Upper lobe of left lung (tissue), 6 donors: ENCODE measurements around the gene NYNRIN. TPM values are rescaled to one million over a fixed set of nuclear protein-coding genes. Genes with fewer than 3 reads are reported as not detected.

Source experiments
- ATAC-seq, 2 donors: fragments of 200-7000 bp; cut with Tn5 transposase; one replicate each; pipeline ENCODE4 v1.9.1; 2022; ENCODE audit warnings: mild to moderate bottlenecking in 2 of 2, moderate library complexity in 2 of 2; ENCODE audit not compliant: low FRiP score in 2 of 2
- DNase-seq, 2 donors: peaks; one replicate each; pipeline ENCODE4 v3.0.0-alpha.2; 2019 to 2020
- H3K27ac ChIP-seq, 4 donors: fragments of 200-600 bp; sonication (generic); one replicate each; pipeline ENCODE4 v1.5.1; 2016 to 2019
- H3K27me3 ChIP-seq, 4 donors: fragments of 200-600 bp; sonication (generic); one replicate each; pipeline ENCODE4 v1.5.1; 2017 to 2019
- H3K36me3 ChIP-seq, 4 donors: fragments of 200-600 bp; sonication (generic); one replicate each; pipeline ENCODE4 v1.5.1; 2016 to 2019
- H3K4me1 ChIP-seq, 4 donors: fragments of 200-600 bp; sonication (generic); one replicate each; pipeline ENCODE4 v1.5.1; 2018 to 2019
- H3K4me3 ChIP-seq, 4 donors: fragments of 200-600 bp; sonication (generic); one replicate each; pipeline ENCODE4 v1.5.1; 2017 to 2019; ENCODE audit warnings: mild to moderate bottlenecking in 2 of 4, moderate library complexity in 1 of 4
- H3K9me3 ChIP-seq, 4 donors: fragments of 200-600 bp; sonication (generic); one replicate each; pipeline ENCODE4 v1.5.1; 2018 to 2019
- EP300 ChIP-seq, 4 donors: sonication (generic); formaldehyde crosslinking; IDR thresholded peaks; one replicate each; pipeline ENCODE4 v1.5.1; 2017; ENCODE audit warnings: antibody characterized with exemption in 4 of 4, control low read depth in 2 of 4
- POLR2A ChIP-seq, 4 donors: fragments of 450-650 bp; IDR thresholded peaks; one replicate each; pipeline ENCODE4 v1.5.1; 2016 to 2017; ENCODE audit warnings: antibody characterized with exemption in 4 of 4, mild to moderate bottlenecking in 2 of 4
- POLR2AphosphoS5 ChIP-seq, 2 donors: sonication (generic); formaldehyde crosslinking; IDR thresholded peaks; one replicate each; pipeline ENCODE4 v1.5.1; 2017; ENCODE audit warnings: antibody characterized with exemption in 2 of 2
- WGBS, 2 donors: methylation state at CpG; one replicate each; pipeline ENCODE4 v1.1.5; 2017 to 2018; 5-methylcytosine and 5-hydroxymethylcytosine counted together
- total RNA-seq, 6 donors: library from RNA; depleted of rRNA in 4 of 6; stranded (reverse); fragments of >200 nt in 4 of 6; gene quantifications; one replicate each; pipeline versions ENCODE4 v1.1.0 to v1.2.1, GENCODE V29; 2016 to 2021
- TF ChIP-seq, protein P1 (sequence below), 6 experiments: fragments of 450-650 bp in 4 of 6; fragments of 200-600 bp in 2 of 6; sonication (generic) in 2 of 6; IDR thresholded peaks; one replicate each; pipeline ENCODE4 v1.5.1; 2016 to 2019; ENCODE audit warnings: antibody characterized with exemption in 6 of 6
- donor health status: DM: no; HTN: no; CAD: no; lungs with moderate emphysema.
- donor health status: DM: no; HTN: yes; CAD: no; lungs with severe emphysema.

The NYNRIN gene
- total RNA-seq, 6 donors from 2014 or later: 5.5 to 18.7 (median 14.4) TPM

GRCh38 chr14:24367514-24368211 lies 31.1 kb upstream of the NYNRIN start, which contains the start of gene NFATC4:
Gene NFATC4, plus strand, starts transcription at chr14:24368184. Its CDS starts 157 bp downstream, at chr14:24368341.
- no peaks in the 10 kb centered on the region for H3K9me3 ChIP-seq
- H3K27me3 ChIP-seq: no peaks in the 10 kb centered on the region
- WGBS, 2 donors: 11 to 25% methylated on average over 17 to 19 of the region's 21 CpGs
- no peak for TF ChIP-seq EP300 (IDR thresholded peaks at IDR 0.05)
- TF ChIP-seq POLR2AphosphoS5 (IDR thresholded peaks at IDR 0.05): no peak
- TF ChIP-seq POLR2A (IDR thresholded peaks at IDR 0.05): no peak
- H3K4me3 ChIP-seq: peak within 1 kb of the TSS; percentile 43 to 57 (median 49)
- H3K27ac ChIP-seq: peak within 1 kb of the TSS; percentile 85 to 91 (median 87)
- no peaks in the 10 kb centered on the region for H3K36me3 ChIP-seq
- peak in 1 of 2 donors; percentile 80 for DNase-seq
- H3K4me1 ChIP-seq: peaks cover 23 to 41% (median 33%) of the 10 kb centered on the region in 4 donors
- ATAC-seq: peak; percentile 35 to 62

GRCh38 chr14:24368212-24368561 lies 30.6 kb upstream of the NYNRIN start:
- WGBS, 2 donors: 1 to 4% methylated on average over 15 of the region's 15 CpGs
- H3K27ac ChIP-seq: peak overlapping the region; percentile 80 to 88 (median 85)
- H3K4me3 ChIP-seq: peak overlapping the region; percentile 43 to 57 (median 49)
- ATAC-seq: no peak
- no peaks in the 10 kb centered on the region for H3K27me3 ChIP-seq
- no peaks in the 10 kb centered on the region for H3K9me3 ChIP-seq
- DNase-seq: peak in 1 of 2 donors; percentile 69
- TF ChIP-seq POLR2AphosphoS5 (IDR thresholded peaks at IDR 0.05) (no peak), POLR2A (IDR thresholded peaks at IDR 0.05) (no peak), EP300 (IDR thresholded peaks at IDR 0.05) (no peak)
- TF ChIP-seq, protein P1, sequence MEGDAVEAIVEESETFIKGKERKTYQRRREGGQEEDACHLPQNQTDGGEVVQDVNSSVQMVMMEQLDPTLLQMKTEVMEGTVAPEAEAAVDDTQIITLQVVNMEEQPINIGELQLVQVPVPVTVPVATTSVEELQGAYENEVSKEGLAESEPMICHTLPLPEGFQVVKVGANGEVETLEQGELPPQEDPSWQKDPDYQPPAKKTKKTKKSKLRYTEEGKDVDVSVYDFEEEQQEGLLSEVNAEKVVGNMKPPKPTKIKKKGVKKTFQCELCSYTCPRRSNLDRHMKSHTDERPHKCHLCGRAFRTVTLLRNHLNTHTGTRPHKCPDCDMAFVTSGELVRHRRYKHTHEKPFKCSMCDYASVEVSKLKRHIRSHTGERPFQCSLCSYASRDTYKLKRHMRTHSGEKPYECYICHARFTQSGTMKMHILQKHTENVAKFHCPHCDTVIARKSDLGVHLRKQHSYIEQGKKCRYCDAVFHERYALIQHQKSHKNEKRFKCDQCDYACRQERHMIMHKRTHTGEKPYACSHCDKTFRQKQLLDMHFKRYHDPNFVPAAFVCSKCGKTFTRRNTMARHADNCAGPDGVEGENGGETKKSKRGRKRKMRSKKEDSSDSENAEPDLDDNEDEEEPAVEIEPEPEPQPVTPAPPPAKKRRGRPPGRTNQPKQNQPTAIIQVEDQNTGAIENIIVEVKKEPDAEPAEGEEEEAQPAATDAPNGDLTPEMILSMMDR (IDR thresholded peaks at IDR 0.05): no peak
- H3K36me3 ChIP-seq: no peaks in the 10 kb centered on the region
- H3K4me1 ChIP-seq: peaks cover 23 to 41% (median 33%) of the 10 kb centered on the region in 4 donors

- Histone ChIP-seq H3K9me3 (no peaks in the 10 kb centered on the region), H3K27me3 (no peaks in the 10 kb centered on the region), H3K36me3 (no peaks in the 10 kb centered on the region), H3K4me3 (peak overlapping the region in 3 of 4 donors; percentile 47 to 57 (median 51)), H3K27ac (peak overlapping the region; percentile 80 to 88 (median 85)), H3K4me1 (peaks cover 23 to 41% (median 33%) of the 10 kb centered on the region in 4 donors)
- ATAC-seq: peak in 1 of 2 donors; percentile 41
- DNase-seq: peak in 1 of 2 donors; percentile 90
- WGBS, 2 donors: 9% methylated on average over 15 to 24 of the region's 52 CpGs
- TF ChIP-seq, protein P1 (IDR thresholded peaks at IDR 0.05): peak in 2 of 6 experiments; percentile 12
- TF ChIP-seq POLR2AphosphoS5 (IDR thresholded peaks at IDR 0.05) (no peak), EP300 (IDR thresholded peaks at IDR 0.05) (no peak), POLR2A (IDR thresholded peaks at IDR 0.05) (peak in 1 of 4 donors; percentile 37)
These were observed 30.1 kb upstream of the NYNRIN start for GRCh38 chr14:24368562-24369252.

GRCh38 chr14:24369463-24369862 lies 29.3 kb upstream of the NYNRIN start:
- TF ChIP-seq POLR2AphosphoS5 (IDR thresholded peaks at IDR 0.05) (no peak), EP300 (IDR thresholded peaks at IDR 0.05) (no peak), POLR2A (IDR thresholded peaks at IDR 0.05) (no peak)
- TF ChIP-seq, protein P1 (IDR thresholded peaks at IDR 0.05): no peak
- Histone ChIP-seq H3K27me3 (no peaks in the 10 kb centered on the region), H3K36me3 (no peaks in the 10 kb centered on the region), H3K27ac (peak overlapping the region; percentile 80 to 88 (median 85)), H3K9me3 (no peaks in the 10 kb centered on the region), H3K4me3 (peak overlapping the region in 2 of 4 donors; percentile 51 to 57), H3K4me1 (peaks cover 23 to 41% (median 33%) of the 10 kb centered on the region in 4 donors)
- WGBS, 2 donors: 81 to 90% methylated on average over 12 to 20 of the region's 20 CpGs
- DNase-seq: peak in 1 of 2 donors; percentile 81
- ATAC-seq: no peak
